B cell (primary cell): ENCODE results near the gene TMEM86B. TPM values are rescaled to one million over a fixed set of nuclear protein-coding genes. Genes with fewer than 3 reads are reported as not detected.

Source experiments
- ATAC-seq: fragments of 200-7000 bp; cut with Tn5 transposase; one replicate; pipeline ENCODE4 v1.10.0; 2021; ENCODE audit warnings: low read depth, mild to moderate bottlenecking, moderate number of reproducible peaks, moderate library complexity
- CTCF ChIA-PET: fragments of 350-600 bp; sonication (Branson Sonifier 250); formaldehyde crosslinking; loops from one replicate; lab custom pipeline; 2021; ENCODE audit warnings: antibody characterized with exemption, inconsistent platforms; lab: Charles Lee
- POLR2A ChIA-PET: fragments of 350-600 bp; sonication (Branson Sonifier 250); formaldehyde crosslinking; loops from one replicate; lab custom pipeline; 2021; ENCODE audit warnings: antibody characterized with exemption; lab: Charles Lee
- DNase-seq: peaks from one replicate; pipeline ENCODE4 v3.0.0; 2013
- H2AFZ ChIP-seq: 2 replicates; pipeline ENCODE4 v1.6.1; 2012; ENCODE audit warnings: mild to moderate bottlenecking, low read depth, low read length; ENCODE audit not compliant: insufficient read depth, poor library complexity, severe bottlenecking
- H3K27ac ChIP-seq, 2 donors: 1 replicate in 1 of 2; 2 replicates in 1 of 2; pipeline ENCODE4 v1.5.1; 2012 to 2013; ENCODE audit warnings: low read length in 2 of 2, mild to moderate bottlenecking in 2 of 2, moderate library complexity in 1 of 2
- H3K27me3 ChIP-seq, 4 experiments: fragments of 200-600 bp in 1 of 4; sonication (generic) in 1 of 4; replicated peaks in 1 of 4; 1 replicate in 2 of 4; 2 replicates in 2 of 4; pipeline versions ENCODE4 v1.6.1 to v1.7.0; 2013 to 2016; ENCODE audit warnings: low read length in 3 of 4, mild to moderate bottlenecking in 2 of 4, mixed read lengths in 1 of 4, moderate library complexity in 1 of 4; ENCODE audit not compliant: insufficient read depth in 4 of 4, control insufficient read depth in 3 of 4; ENCODE audit errors: control extremely low read depth in 1 of 4
- H3K36me3 ChIP-seq, 2 experiments: replicated peaks in 1 of 2; 1 replicate in 1 of 2; 2 replicates in 1 of 2; pipeline versions ENCODE4 v1.6.1 to v1.7.1; 2013; ENCODE audit warnings: low read length in 1 of 2; ENCODE audit not compliant: insufficient read depth in 2 of 2, control insufficient read depth in 1 of 2; ENCODE audit errors: control extremely low read depth in 1 of 2, extremely low read depth in 1 of 2
- H3K4me1 ChIP-seq, 2 donors: fragments of 200-600 bp in 1 of 2; sonication (generic) in 1 of 2; 1 replicate in 1 of 2; 2 replicates in 1 of 2; pipeline versions ENCODE4 v1.5.1 to v1.6.1; 2013 to 2017; ENCODE audit warnings: low read length in 2 of 2; ENCODE audit not compliant: control insufficient read depth in 2 of 2, insufficient read depth in 2 of 2
- H3K4me2 ChIP-seq: replicated peaks from 2 replicates; pipeline ENCODE3; 2012; ENCODE audit warnings: mild to moderate bottlenecking, low read depth, low read length; ENCODE audit not compliant: poor library complexity, severe bottlenecking
- H3K4me3 ChIP-seq, 5 experiments: fragments of 200-600 bp in 1 of 5; sonication (generic) in 1 of 5; 1 replicate in 3 of 5; 2 replicates in 2 of 5; pipeline versions ENCODE4 v1.5.1 to v1.7.0; 2011 to 2016; ENCODE audit warnings: low read length in 4 of 5, mild to moderate bottlenecking in 4 of 5, low read depth in 2 of 5, control low read depth in 1 of 5, moderate library complexity in 1 of 5; ENCODE audit not compliant: insufficient read depth in 1 of 5; ENCODE audit errors: control extremely low read depth in 1 of 5, extremely low read depth in 1 of 5
- H3K79me2 ChIP-seq: fragments of 200-600 bp; sonication (generic); one replicate; pipeline ENCODE4 v1.6.0; 2016; ENCODE audit warnings: low read length; ENCODE audit not compliant: control insufficient read depth, insufficient read depth
- H3K9ac ChIP-seq: fragments of 200-600 bp; sonication (generic); 2 replicates; pipeline ENCODE4 v1.6.1; 2017; ENCODE audit warnings: mild to moderate bottlenecking, low read length, moderate library complexity
- H3K9me3 ChIP-seq, 3 donors: one replicate each; pipeline versions ENCODE4 v1.6.1 to v1.7.1; 2013; ENCODE audit warnings: low read length in 2 of 3; ENCODE audit not compliant: control insufficient read depth in 2 of 3, insufficient read depth in 1 of 3; ENCODE audit errors: control extremely low read depth in 1 of 3
- H4K20me1 ChIP-seq: 2 replicates; pipeline ENCODE4 v1.6.0; 2012; ENCODE audit warnings: mild to moderate bottlenecking, low read length; ENCODE audit not compliant: insufficient read depth, control insufficient read depth, poor library complexity, severe bottlenecking
- H3K27ac Mint-ChIP-seq: one replicate; pipeline ENCODE4 v1.8.0; 2021; ENCODE audit warnings: mixed read lengths
- H3K27me3 Mint-ChIP-seq: one replicate; pipeline ENCODE4 v1.8.0; 2021; ENCODE audit warnings: mixed read lengths
- H3K4me1 Mint-ChIP-seq: one replicate; pipeline ENCODE4 v1.8.0; 2021; ENCODE audit warnings: mixed read lengths
- H3K4me3 Mint-ChIP-seq: one replicate; pipeline ENCODE4 v1.8.0; 2021; ENCODE audit warnings: mixed read lengths
- H3K9me3 Mint-ChIP-seq: one replicate; pipeline ENCODE4 v1.8.0; 2022; ENCODE audit warnings: mixed read lengths; ENCODE audit not compliant: insufficient read depth
- EZH2 ChIP-seq: IDR thresholded peaks from 2 replicates; pipeline ENCODE4 v1.6.1; 2012; ENCODE audit warnings: borderline replicate concordance, low read depth, mild to moderate bottlenecking, moderate library complexity, low read length; ENCODE audit not compliant: insufficient read depth, poor library complexity, severe bottlenecking
- WGBS: methylation state at CpG from one replicate; pipeline ENCODE4 v1.1.5; 2013; ENCODE audit warnings: missing lambda C conversion rate; ENCODE audit not compliant: insufficient coverage; 5-methylcytosine and 5-hydroxymethylcytosine counted together
- intact Hi-C: fragments of 100-400 bp; cut with micrococcal nuclease; formaldehyde crosslinking; loops from one replicate; pipeline ENCODE4 v1.10.0; 2022
- polyA plus RNA-seq: library from polyadenylated mRNA; depleted of rRNA; stranded (reverse); fragments of >200 nt; gene quantifications from 2 replicates; pipeline ENCODE4 v1.2.3, GENCODE V29; 2012
- total RNA-seq, 2 donors: library from RNA; stranded (reverse); fragments of 120-200 nt in 1 of 2; gene quantifications; 1 replicate in 1 of 2; 2 replicates in 1 of 2; pipeline versions ENCODE4 v1.2.3 to v1.2.4, GENCODE V29; 2013 to 2022
- TF ChIP-seq, protein P1 (sequence below): fragments of 200-600 bp; IDR thresholded peaks from one replicate; pipeline ENCODE4 v1.8.0; 2022; ENCODE audit warnings: antibody characterized with exemption, mild to moderate bottlenecking

TMEM86B gene
- total and polyA plus RNA-seq, 2 donors (not counting 1 experiment from before 2014, with no cell fraction given), result 13.6 to 20.7 TPM

DNA sequence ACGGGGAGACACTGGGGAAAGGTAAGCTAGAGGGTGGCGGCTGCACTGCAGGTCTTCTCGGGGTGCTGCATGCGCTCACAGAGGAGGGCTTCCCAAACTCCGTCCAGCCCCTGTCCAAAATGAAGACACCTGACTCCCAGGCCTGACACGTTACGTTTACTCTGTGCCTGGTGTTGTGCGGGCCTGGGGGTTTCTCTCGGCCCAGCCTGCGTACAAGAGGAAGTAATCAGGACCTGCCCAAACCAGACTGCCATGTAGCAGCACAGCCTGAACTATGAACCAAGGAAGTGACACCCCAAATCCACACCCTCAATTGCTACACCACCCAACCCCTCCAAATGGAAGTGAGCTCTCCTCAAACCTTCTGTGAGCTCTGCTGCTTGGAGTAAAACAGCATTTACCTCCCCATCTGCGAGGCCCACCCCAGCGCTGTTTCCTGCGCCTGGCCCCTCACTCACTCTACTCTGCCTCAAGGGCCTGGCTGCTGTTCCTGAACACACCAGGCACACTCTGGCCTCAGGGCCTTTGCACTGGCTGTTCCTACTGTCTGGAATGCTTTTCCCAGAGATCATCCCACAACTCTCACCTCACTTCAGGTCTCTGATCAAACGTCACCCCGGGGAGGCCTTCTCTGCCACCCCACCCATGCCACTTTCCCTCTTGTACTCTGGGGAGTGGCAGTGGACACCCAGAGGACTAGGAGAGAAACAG, 48.3 kb upstream of the TMEM86B start:
- WGBS, result 76% methylated on average over 10 of the region's 15 CpGs
- H3K27ac ChIP-seq, result peak overlapping the region; percentile 89 to 96
- CTCF ChIA-PET, result interaction anchor here (0.7 to 8.9 kb wide), 3 partner anchors 15 to 22 kb away, joined by 3 to 56 read pairs (median 5); no protein-coding TSS in a partner anchor
- H3K79me2 ChIP-seq, result peaks cover 12% of the 10 kb centered on the region
- peak; percentile 79 for DNase-seq
- POLR2A ChIA-PET, result interaction anchor here (0.6 to 2.7 kb wide), 4 partner anchors 17 to 131 kb away, joined by 4 to 19 read pairs (median 11); partner anchors contain the start of genes PPP6R1 and UBE2S
- H3K4me2 ChIP-seq, result peak overlapping the region; percentile 74
- H3K36me3 ChIP-seq, result peaks cover 0 to 20% of the 10 kb centered on the region in 2 experiments
- peak overlapping the region; percentile 81 for H3K4me3 Mint-ChIP-seq
- H2AFZ ChIP-seq, result no peak overlapping the region
- peak overlapping the region in 2 of 5 experiments; percentile 1 to 4 for H3K4me3 ChIP-seq
- intact Hi-C loops, result loop anchor here (1.0 kb wide), 2 partner anchors 18 to 23 kb away; partner anchors contain the start of gene PPP6R1
- peaks cover 62% of the 10 kb centered on the region for H3K4me1 Mint-ChIP-seq
- H3K27me3 Mint-ChIP-seq, result no peaks in the 10 kb centered on the region
- ATAC-seq, result no peak
- H3K27ac Mint-ChIP-seq, result peak overlapping the region; percentile 94
- peak overlapping the region; percentile 54 for H3K9ac ChIP-seq
- peaks cover 0 to 4% (median 0%) of the 10 kb centered on the region in 3 donors for H3K9me3 ChIP-seq
- no peaks in the 10 kb centered on the region for H3K9me3 Mint-ChIP-seq
- no peaks in the 10 kb centered on the region for H3K27me3 ChIP-seq
- peaks cover 17% of the 10 kb centered on the region for H4K20me1 ChIP-seq
- peaks cover 56 to 68% of the 10 kb centered on the region in 2 donors for H3K4me1 ChIP-seq
- no peak for TF ChIP-seq EZH2

DNA sequence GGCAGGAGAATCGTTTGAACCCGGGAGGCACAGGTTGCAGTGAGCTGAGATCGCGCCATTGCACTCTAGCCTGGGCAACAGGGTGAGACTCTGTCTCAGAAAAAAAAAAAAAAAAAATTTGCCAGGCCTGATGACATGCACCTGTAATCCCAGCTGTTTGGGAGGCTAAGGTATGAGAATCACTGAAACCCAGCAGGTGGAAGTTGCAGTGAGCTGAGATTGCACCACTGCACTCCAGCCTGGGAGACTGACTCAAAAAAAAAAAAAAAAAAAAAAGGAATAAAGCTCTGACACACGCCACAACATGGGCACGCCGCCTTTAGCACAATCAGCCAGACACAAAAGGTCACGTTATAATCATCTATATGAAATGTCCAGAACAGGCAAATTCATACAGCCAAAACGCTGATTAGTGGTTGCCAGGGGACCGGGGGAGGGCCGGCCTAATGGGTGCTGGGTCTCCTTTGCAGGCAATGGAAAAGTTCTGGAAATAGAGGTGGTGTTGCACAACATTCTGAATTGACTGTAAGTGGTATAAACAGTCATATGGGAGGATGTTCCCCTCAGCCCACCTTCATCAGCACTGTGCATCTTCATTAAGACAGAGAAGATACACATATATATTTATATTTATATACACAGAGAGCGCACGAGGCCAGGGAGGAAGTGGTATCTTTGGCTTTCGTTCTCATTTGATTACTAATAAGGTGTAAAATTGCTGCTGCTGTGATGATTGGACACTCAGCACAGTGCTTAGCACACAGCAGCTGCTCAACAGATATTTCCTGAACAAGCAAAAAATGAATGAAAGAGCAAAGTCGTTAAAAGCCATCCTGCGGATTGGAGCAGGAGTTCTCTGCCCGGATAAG, 47.5 kb upstream of the TMEM86B start:
- Histone ChIP-seq H3K4me3 (peak overlapping the region in 3 of 5 experiments; percentile 1 to 47 (median 9)), H3K4me1 (peaks cover 51 to 61% of the 10 kb centered on the region in 2 donors), H3K27me3 (no peaks in the 10 kb centered on the region), H3K36me3 (peaks cover 0 to 20% of the 10 kb centered on the region in 2 experiments), H3K79me2 (peaks cover 19% of the 10 kb centered on the region), H3K9me3 (peaks cover 0 to 4% (median 0%) of the 10 kb centered on the region in 3 donors), H3K27ac (peak overlapping the region; percentile 89 to 96), H4K20me1 (peaks cover 23% of the 10 kb centered on the region), H3K4me2 (peak overlapping the region; percentile 74), H2AFZ (no peak overlapping the region), H3K9ac (peak overlapping the region; percentile 54)
- CTCF ChIA-PET, result interaction anchor here (0.7 to 8.9 kb wide), 3 partner anchors 16 to 760 kb away, joined by 3 to 56 read pairs (median 5); no protein-coding TSS in a partner anchor
- H3K27ac Mint-ChIP-seq, result peak overlapping the region; percentile 94
- POLR2A ChIA-PET, result interaction anchor here (0.6 to 2.7 kb wide), 5 partner anchors 16 to 812 kb away, joined by 3 to 19 read pairs (median 4); partner anchors contain the start of genes LENG9 and PPP6R1
- intact Hi-C loops, result loop anchor here (1.0 kb wide), 2 partner anchors 17 to 22 kb away; partner anchors contain the start of gene PPP6R1
- H3K27me3 Mint-ChIP-seq, result no peaks in the 10 kb centered on the region
- peak; percentile 81 for DNase-seq
- 33% methylated on average over 7 of the region's 17 CpGs for WGBS
- no peaks in the 10 kb centered on the region for H3K9me3 Mint-ChIP-seq
- peak overlapping the region; percentile 81 for H3K4me3 Mint-ChIP-seq
- peak; percentile 39 for ATAC-seq
- TF ChIP-seq, protein P1, sequence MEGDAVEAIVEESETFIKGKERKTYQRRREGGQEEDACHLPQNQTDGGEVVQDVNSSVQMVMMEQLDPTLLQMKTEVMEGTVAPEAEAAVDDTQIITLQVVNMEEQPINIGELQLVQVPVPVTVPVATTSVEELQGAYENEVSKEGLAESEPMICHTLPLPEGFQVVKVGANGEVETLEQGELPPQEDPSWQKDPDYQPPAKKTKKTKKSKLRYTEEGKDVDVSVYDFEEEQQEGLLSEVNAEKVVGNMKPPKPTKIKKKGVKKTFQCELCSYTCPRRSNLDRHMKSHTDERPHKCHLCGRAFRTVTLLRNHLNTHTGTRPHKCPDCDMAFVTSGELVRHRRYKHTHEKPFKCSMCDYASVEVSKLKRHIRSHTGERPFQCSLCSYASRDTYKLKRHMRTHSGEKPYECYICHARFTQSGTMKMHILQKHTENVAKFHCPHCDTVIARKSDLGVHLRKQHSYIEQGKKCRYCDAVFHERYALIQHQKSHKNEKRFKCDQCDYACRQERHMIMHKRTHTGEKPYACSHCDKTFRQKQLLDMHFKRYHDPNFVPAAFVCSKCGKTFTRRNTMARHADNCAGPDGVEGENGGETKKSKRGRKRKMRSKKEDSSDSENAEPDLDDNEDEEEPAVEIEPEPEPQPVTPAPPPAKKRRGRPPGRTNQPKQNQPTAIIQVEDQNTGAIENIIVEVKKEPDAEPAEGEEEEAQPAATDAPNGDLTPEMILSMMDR, result no peak
- peaks cover 58% of the 10 kb centered on the region for H3K4me1 Mint-ChIP-seq
